HepG2 (cell line): ENCODE measurements around the gene AFDN. TPM values are rescaled to one million over a fixed set of nuclear protein-coding genes. Genes with fewer than 3 reads are reported as not detected.

Source experiments
- FOXA3 ChIP-seq: IDR thresholded peaks from 2 replicates; pipeline ENCODE4 v1.6.1; 2016; ENCODE audit warnings: missing genetic modification reagents, missing compliant biosample characterization
- JUNB ChIP-seq: sonication (generic); formaldehyde crosslinking; IDR thresholded peaks from 2 replicates; pipeline ENCODE4 v1.8.0; 2022; ENCODE audit warnings: missing genetic modification reagents, mild to moderate bottlenecking, borderline replicate concordance
- KAT2B ChIP-seq: fragments of 150-350 bp; IDR thresholded peaks from 2 replicates; pipeline ENCODE4 v1.6.1; 2014; ENCODE audit warnings: low read depth, low read length, borderline replicate concordance
- KLF9 ChIP-seq: IDR thresholded peaks from 2 replicates; pipeline ENCODE4 v1.6.1; 2016; ENCODE audit warnings: low read depth
- MAFK ChIP-seq, 2 experiments: IDR thresholded peaks in 1 of 2; conservative IDR thresholded peaks in 1 of 2; 2 replicates each; pipeline ENCODE4 v1.6.1; 2011; ENCODE audit warnings: improper control_type of control experiment in 2 of 2, low read length in 2 of 2
- MED13 ChIP-seq: sonication (generic); formaldehyde crosslinking; IDR thresholded peaks from 2 replicates; pipeline ENCODE4 v1.5.0; 2020; ENCODE audit warnings: missing genetic modification reagents
- NFRKB ChIP-seq: fragments of 450-650 bp; IDR thresholded peaks from 2 replicates; pipeline ENCODE4 v1.6.1; 2017
- ONECUT2 ChIP-seq: sonication (generic); formaldehyde crosslinking; IDR thresholded peaks from 2 replicates; pipeline ENCODE4 v1.4.0; 2020; ENCODE audit warnings: missing genetic modification reagents
- RAD51 ChIP-seq: fragments of 450-650 bp; IDR thresholded peaks from 2 replicates; pipeline ENCODE4 v1.6.1; 2016; ENCODE audit warnings: borderline replicate concordance
- RXRB ChIP-seq: IDR thresholded peaks from 2 replicates; pipeline ENCODE4 v1.6.1; 2016; ENCODE audit warnings: borderline replicate concordance, missing genetic modification reagents, missing compliant biosample characterization
- SALL2 ChIP-seq: sonication (generic); formaldehyde crosslinking; IDR thresholded peaks from 2 replicates; pipeline ENCODE4 v1.8.1; 2023; ENCODE audit warnings: mild to moderate bottlenecking, missing genetic modification reagents, inconsistent platforms
- ZBTB20 ChIP-seq: sonication (generic); formaldehyde crosslinking; IDR thresholded peaks from 2 replicates; pipeline ENCODE4 v1.8.1; 2023; ENCODE audit warnings: missing genetic modification reagents, low read depth, mild to moderate bottlenecking, borderline replicate concordance
- ZBTB38 ChIP-seq: sonication (generic); formaldehyde crosslinking; IDR thresholded peaks from 2 replicates; pipeline ENCODE4 v1.5.1; 2020; ENCODE audit warnings: mild to moderate bottlenecking, missing genetic modification reagents
- ZNF33A ChIP-seq: sonication (generic); formaldehyde crosslinking; IDR thresholded peaks from 2 replicates; pipeline ENCODE4 v1.5.1; 2020; ENCODE audit warnings: missing genetic modification reagents, mild to moderate bottlenecking, moderate library complexity, borderline replicate concordance
- ZNF501 ChIP-seq: sonication (generic); formaldehyde crosslinking; IDR thresholded peaks from 2 replicates; pipeline ENCODE4 v1.5.1; 2020; ENCODE audit warnings: mild to moderate bottlenecking, moderate library complexity, missing genetic modification reagents
- ZNF510 ChIP-seq: sonication (generic); formaldehyde crosslinking; IDR thresholded peaks from 2 replicates; pipeline ENCODE4 v1.4.0; 2020; ENCODE audit warnings: low read depth, mild to moderate bottlenecking, missing genetic modification reagents
- ZNF547 ChIP-seq: sonication (generic); formaldehyde crosslinking; IDR thresholded peaks from 2 replicates; pipeline ENCODE4 v1.5.1; 2020; ENCODE audit warnings: mild to moderate bottlenecking, missing genetic modification reagents
- polyA plus RNA-seq, 8 experiments: library from polyadenylated mRNA; depleted of rRNA in 3 of 8; stranded (reverse) in 7 of 8; unstranded in 1 of 8; fragments of >200 nt; fragmentation: Illumina TruSeq in 4 of 8; extraction: Trizol in 4 of 8; gene quantifications; 2 replicates each; pipeline versions ENCODE4 v1.2.1 to v1.2.3, GENCODE V29; 2011 to 2016; ENCODE audit warnings: low read depth in 4 of 8, missing spikeins in 1 of 8, mixed read lengths in 1 of 8; ENCODE audit not compliant: insufficient read depth in 1 of 8
- total RNA-seq, 5 experiments: library from RNA; depleted of rRNA; stranded (reverse); fragments of >200 nt; fragmentation: Illumina TruSeq; extraction: Trizol; gene quantifications; 2 replicates each; pipeline ENCODE4 v1.2.3, GENCODE V29; 2016; ENCODE audit warnings: low read depth in 1 of 5
- TF ChIP-seq, protein P1 (sequence below): sonication (generic); formaldehyde crosslinking; IDR thresholded peaks from 2 replicates; pipeline ENCODE4 v1.4.0; 2020; ENCODE audit warnings: missing genetic modification reagents
- TF ChIP-seq, protein P2 (sequence below), 2 experiments: fragments of 450-650 bp in 1 of 2; sonication (generic) in 1 of 2; formaldehyde crosslinking; IDR thresholded peaks; 2 replicates each; pipeline versions ENCODE4 v1.5.0 to v1.8.0; 2020 to 2022; ENCODE audit warnings: mild to moderate bottlenecking in 1 of 2, missing genetic modification reagents in 1 of 2
- TF ChIP-seq, protein P3 (sequence below): sonication (generic); formaldehyde crosslinking; IDR thresholded peaks from 2 replicates; pipeline ENCODE4 v1.4.0; 2020; ENCODE audit warnings: missing genetic modification reagents
- TF ChIP-seq, protein P4 (sequence below): sonication (generic); formaldehyde crosslinking; IDR thresholded peaks from 2 replicates; pipeline ENCODE4 v1.4.0; 2020; ENCODE audit warnings: low read depth, missing genetic modification reagents
- TF ChIP-seq, protein P5 (sequence below): sonication (generic); formaldehyde crosslinking; IDR thresholded peaks from 2 replicates; pipeline ENCODE4 v1.8.0; 2022; ENCODE audit warnings: missing genetic modification reagents, mild to moderate bottlenecking, borderline replicate concordance

Gene AFDN
- total and polyA plus RNA-seq, 2 of the 13 experiments (the other 11 are each of a cell fraction or from before 2014, with no cell fraction given) = 136 to 151 TPM

DNA sequence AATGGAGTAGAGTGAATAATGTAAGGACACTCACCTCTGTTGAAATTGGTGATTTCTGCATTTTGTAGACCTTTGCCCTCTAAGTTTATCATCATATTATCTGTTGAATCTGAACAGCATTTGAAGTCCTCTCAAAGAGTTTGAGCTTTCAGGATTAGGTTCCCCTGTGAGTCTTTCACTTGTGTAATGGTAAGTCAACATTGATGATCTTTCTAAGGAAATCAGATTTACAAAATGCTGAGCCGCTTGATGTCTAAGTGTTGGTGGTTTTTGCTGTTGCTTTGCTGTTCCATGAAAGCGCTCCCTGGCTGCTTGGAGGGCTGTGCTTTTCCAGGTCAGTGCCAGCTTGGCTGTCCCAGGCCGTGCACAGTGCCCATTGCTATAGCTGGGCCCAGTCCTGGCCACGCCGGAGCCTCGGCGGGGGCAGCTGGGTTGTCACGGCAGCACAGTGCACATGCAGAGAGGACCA, 136.9 kb downstream of the AFDN start (continued):
- TF ChIP-seq, protein P1, sequence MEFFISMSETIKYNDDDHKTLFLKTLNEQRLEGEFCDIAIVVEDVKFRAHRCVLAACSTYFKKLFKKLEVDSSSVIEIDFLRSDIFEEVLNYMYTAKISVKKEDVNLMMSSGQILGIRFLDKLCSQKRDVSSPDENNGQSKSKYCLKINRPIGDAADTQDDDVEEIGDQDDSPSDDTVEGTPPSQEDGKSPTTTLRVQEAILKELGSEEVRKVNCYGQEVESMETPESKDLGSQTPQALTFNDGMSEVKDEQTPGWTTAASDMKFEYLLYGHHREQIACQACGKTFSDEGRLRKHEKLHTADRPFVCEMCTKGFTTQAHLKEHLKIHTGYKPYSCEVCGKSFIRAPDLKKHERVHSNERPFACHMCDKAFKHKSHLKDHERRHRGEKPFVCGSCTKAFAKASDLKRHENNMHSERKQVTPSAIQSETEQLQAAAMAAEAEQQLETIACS (CRISPR knock-in tag) = no peak
- TF ChIP-seq KLF9 (CRISPR knock-in tag) (no peak), ZNF33A (CRISPR knock-in tag) (0 out of 2 replicates have a peak, but pooled peaks have one; percentile 53), ZNF501 (CRISPR knock-in tag) (no peak), MAFK (conservative IDR thresholded peaks at IDR 0.05 in 1 of 2, IDR thresholded peaks at IDR 0.05 in 1 of 2; ENCODE audit: low read length in 2 of 2) (no peak), ZBTB20 (CRISPR knock-in tag) (no peak), ZNF510 (CRISPR knock-in tag) (no peak), ZNF547 (CRISPR knock-in tag) (no peak), MED13 (CRISPR knock-in tag) (peak; percentile 82; the same call in 1 of the 2 replicates), ONECUT2 (peak; percentile 87), ZBTB38 (CRISPR knock-in tag) (peak; percentile 89), RAD51 (no peak), SALL2 (CRISPR knock-in tag) (0 out of 2 replicates have a peak, but pooled peaks have one; percentile 68), FOXA3 (CRISPR knock-in tag) (peak; percentile 94), NFRKB (no peak), JUNB (CRISPR knock-in tag) (no peak), RXRB (CRISPR knock-in tag) (peak; percentile 90), KAT2B (no peak)
- TF ChIP-seq, protein P2, sequence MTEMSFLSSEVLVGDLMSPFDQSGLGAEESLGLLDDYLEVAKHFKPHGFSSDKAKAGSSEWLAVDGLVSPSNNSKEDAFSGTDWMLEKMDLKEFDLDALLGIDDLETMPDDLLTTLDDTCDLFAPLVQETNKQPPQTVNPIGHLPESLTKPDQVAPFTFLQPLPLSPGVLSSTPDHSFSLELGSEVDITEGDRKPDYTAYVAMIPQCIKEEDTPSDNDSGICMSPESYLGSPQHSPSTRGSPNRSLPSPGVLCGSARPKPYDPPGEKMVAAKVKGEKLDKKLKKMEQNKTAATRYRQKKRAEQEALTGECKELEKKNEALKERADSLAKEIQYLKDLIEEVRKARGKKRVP (CRISPR knock-in tag; IDR thresholded peaks at IDR 0.05) = peak in 1 of 2 experiments; percentile 78; a peak in 2 of 4 replicates
- TF ChIP-seq, protein P3, sequence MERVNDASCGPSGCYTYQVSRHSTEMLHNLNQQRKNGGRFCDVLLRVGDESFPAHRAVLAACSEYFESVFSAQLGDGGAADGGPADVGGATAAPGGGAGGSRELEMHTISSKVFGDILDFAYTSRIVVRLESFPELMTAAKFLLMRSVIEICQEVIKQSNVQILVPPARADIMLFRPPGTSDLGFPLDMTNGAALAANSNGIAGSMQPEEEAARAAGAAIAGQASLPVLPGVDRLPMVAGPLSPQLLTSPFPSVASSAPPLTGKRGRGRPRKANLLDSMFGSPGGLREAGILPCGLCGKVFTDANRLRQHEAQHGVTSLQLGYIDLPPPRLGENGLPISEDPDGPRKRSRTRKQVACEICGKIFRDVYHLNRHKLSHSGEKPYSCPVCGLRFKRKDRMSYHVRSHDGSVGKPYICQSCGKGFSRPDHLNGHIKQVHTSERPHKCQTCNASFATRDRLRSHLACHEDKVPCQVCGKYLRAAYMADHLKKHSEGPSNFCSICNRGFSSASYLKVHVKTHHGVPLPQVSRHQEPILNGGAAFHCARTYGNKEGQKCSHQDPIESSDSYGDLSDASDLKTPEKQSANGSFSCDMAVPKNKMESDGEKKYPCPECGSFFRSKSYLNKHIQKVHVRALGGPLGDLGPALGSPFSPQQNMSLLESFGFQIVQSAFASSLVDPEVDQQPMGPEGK (CRISPR knock-in tag) = peak; percentile 52; the same call in 1 of the 2 replicates
- TF ChIP-seq, protein P4, sequence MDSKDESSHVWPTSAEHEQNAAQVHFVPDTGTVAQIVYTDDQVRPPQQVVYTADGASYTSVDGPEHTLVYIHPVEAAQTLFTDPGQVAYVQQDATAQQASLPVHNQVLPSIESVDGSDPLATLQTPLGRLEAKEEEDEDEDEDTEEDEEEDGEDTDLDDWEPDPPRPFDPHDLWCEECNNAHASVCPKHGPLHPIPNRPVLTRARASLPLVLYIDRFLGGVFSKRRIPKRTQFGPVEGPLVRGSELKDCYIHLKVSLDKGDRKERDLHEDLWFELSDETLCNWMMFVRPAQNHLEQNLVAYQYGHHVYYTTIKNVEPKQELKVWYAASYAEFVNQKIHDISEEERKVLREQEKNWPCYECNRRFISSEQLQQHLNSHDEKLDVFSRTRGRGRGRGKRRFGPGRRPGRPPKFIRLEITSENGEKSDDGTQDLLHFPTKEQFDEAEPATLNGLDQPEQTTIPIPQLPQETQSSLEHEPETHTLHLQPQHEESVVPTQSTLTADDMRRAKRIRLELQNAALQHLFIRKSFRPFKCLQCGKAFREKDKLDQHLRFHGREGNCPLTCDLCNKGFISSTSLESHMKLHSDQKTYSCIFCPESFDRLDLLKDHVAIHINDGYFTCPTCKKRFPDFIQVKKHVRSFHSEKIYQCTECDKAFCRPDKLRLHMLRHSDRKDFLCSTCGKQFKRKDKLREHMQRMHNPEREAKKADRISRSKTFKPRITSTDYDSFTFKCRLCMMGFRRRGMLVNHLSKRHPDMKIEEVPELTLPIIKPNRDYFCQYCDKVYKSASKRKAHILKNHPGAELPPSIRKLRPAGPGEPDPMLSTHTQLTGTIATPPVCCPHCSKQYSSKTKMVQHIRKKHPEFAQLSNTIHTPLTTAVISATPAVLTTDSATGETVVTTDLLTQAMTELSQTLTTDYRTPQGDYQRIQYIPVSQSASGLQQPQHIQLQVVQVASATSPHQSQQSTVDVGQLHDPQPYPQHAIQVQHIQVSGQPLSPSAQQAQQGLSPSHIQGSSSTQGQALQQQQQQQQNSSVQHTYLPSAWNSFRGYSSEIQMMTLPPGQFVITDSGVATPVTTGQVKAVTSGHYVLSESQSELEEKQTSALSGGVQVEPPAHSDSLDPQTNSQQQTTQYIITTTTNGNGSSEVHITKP (CRISPR knock-in tag) = no peak; the same call in 1 of the 2 replicates
- TF ChIP-seq, protein P5, sequence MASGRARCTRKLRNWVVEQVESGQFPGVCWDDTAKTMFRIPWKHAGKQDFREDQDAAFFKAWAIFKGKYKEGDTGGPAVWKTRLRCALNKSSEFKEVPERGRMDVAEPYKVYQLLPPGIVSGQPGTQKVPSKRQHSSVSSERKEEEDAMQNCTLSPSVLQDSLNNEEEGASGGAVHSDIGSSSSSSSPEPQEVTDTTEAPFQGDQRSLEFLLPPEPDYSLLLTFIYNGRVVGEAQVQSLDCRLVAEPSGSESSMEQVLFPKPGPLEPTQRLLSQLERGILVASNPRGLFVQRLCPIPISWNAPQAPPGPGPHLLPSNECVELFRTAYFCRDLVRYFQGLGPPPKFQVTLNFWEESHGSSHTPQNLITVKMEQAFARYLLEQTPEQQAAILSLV (CRISPR knock-in tag) = no peak
